ENCODE data around the gene VDAC1. TPM values are rescaled to one million over a fixed set of nuclear protein-coding genes. Genes with fewer than 3 reads are reported as not detected.

Gene VDAC1
- total and polyA plus RNA-seq, 4 experiments from 2014 or later, result 45.1 to 103 (median 73.3) TPM

GRCh38 chr5:134007581-134008265 lies 2.9 kb upstream of the VDAC1 start:
- Histone ChIP-seq H3K27me3 (ENCODE audit: insufficient read depth, low read length) (no peaks in the 10 kb centered on the region), H3K9me3 (ENCODE audit: control insufficient read depth in 1 of 2, low read length in 2 of 2) (no peaks in the 10 kb centered on the region), H3K4me3 (ENCODE audit: low read length in 2 of 2) (no peak overlapping the region), H3K36me3 (ENCODE audit: insufficient read depth, low read length) (no peaks in the 10 kb centered on the region), H3K27ac (ENCODE audit: low read depth, low read length) (no peak overlapping the region), H3K4me1 (ENCODE audit: insufficient read depth, low read length) (peaks cover 21% of the 10 kb centered on the region)
- Mint-ChIP-seq H3K27ac (peak overlapping the region in 2 of 7 donors; percentile 66 to 99), H3K4me3 (no peak overlapping the region), H3K4me1 (peaks cover 12 to 22% (median 17%) of the 10 kb centered on the region in 4 donors), H3K27me3 (peaks cover 3 to 5% of the 10 kb centered on the region in 2 donors), H3K36me3 (peaks cover 0 to 8% of the 10 kb centered on the region in 2 donors), H3K9me3 (no peaks in the 10 kb centered on the region)
- POLR2A ChIA-PET (ENCODE audit: partially characterized antibody), result interaction anchor here (4.8 kb wide), 1 partner anchor 12 kb away, joined by 22 read pairs; no protein-coding TSS in a partner anchor
- CTCF ChIA-PET (ENCODE audit: partially characterized antibody), result interaction anchor here (0.7 kb wide), 1 partner anchor 32 kb away, joined by 3 read pairs; no protein-coding TSS in a partner anchor
- no peak for DNase-seq
- intact Hi-C loops (cut with micrococcal nuclease), result loop anchor here (10.0 kb wide), 3 partner anchors 627 to 897 kb away; partner anchors contain the start of genes CAMLG, PCBD2 and SAR1B

GRCh38 chr5:134006115-134006514 lies 1.3 kb upstream of the VDAC1 start:
- DNase-seq, result no peak

DNA sequence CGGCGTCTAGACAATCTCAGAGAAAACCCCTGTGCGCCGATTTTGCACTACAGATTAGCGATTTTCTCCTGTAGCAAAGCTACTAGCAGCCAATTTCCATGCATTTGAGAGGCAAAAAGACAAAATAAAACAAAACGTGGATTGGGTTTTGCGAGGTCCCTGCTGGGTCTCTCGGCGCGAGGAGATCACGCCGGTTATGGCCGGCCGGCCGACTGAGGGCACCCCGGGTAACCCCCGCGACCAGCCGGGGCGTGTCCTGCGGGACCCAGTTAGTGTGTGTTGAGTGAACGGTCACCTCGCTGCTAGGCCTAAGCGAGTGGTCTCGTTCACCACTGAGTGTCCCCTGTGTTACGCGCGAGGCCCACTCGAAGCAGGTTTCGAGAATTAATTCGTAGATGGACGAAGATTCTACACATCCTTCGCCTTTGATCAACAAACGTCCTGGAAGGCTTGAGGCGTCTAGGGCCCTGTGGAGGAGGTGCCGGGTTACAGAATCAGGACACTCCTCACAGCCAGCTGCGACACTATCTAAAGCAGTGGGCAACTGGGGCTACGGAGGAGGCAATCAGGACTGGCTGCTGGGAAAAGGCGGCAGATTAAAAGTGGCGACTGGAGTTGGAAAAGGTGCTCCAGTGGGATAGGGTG lies 764 bp upstream of the VDAC1 start:
- Mint-ChIP-seq H3K4me3 (peak overlapping the region; percentile 84 to 94 (median 89)), H3K4me1 (peaks cover 25 to 42% (median 32%) of the 10 kb centered on the region in 4 donors), H3K9me3 (no peaks in the 10 kb centered on the region), H3K27me3 (no peaks in the 10 kb centered on the region), H3K36me3 (peaks cover 0 to 19% of the 10 kb centered on the region in 2 donors), H3K27ac (peak overlapping the region; percentile 94 to 99 (median 97))
- peaks cover 41% of the 10 kb centered on the region for H3K4me1 ChIP-seq (ENCODE audit: insufficient read depth, low read length)
- CTCF ChIA-PET (ENCODE audit: partially characterized antibody), result interaction anchor here (1.1 to 2.9 kb wide), 4 partner anchors 9 to 35 kb away, joined by 5 to 11 read pairs (median 7); no protein-coding TSS in a partner anchor
- H3K9me3 ChIP-seq (ENCODE audit: control insufficient read depth in 1 of 2, low read length in 2 of 2), result no peaks in the 10 kb centered on the region
- H3K27me3 ChIP-seq (ENCODE audit: insufficient read depth, low read length), result no peaks in the 10 kb centered on the region
- peak in 1 of 5 donors; percentile 49 for DNase-seq
- peaks cover 4% of the 10 kb centered on the region for H3K36me3 ChIP-seq (ENCODE audit: insufficient read depth, low read length)
- POLR2A ChIA-PET (ENCODE audit: partially characterized antibody), result interaction anchor here (0.9 to 4.8 kb wide), 17 partner anchors 10 to 899 kb away, joined by 3 to 22 read pairs (median 6); partner anchors contain the start of genes C5orf15, C5orf24, PCBD2 and PPP2CA
- intact Hi-C loops (cut with micrococcal nuclease), result loop anchor here (1.0 to 10.0 kb wide), 4 partner anchors 37 to 899 kb away; partner anchors contain the start of genes C5orf15, CAMLG, PCBD2 and SAR1B
- H3K4me3 ChIP-seq (ENCODE audit: low read length in 2 of 2), result peak overlapping the region; percentile 57 to 81
- H3K27ac ChIP-seq (ENCODE audit: low read depth, low read length), result peak overlapping the region; percentile 96

More at GRCh38 chr5:134006115-134006514, 1.3 kb upstream of the VDAC1 start:
- intact Hi-C loops (cut with micrococcal nuclease), result loop anchor here (10.0 kb wide), 3 partner anchors 629 to 899 kb away; partner anchors contain the start of genes CAMLG, PCBD2 and SAR1B
- Mint-ChIP-seq H3K27me3 (no peaks in the 10 kb centered on the region), H3K36me3 (peaks cover 0 to 14% of the 10 kb centered on the region in 2 donors), H3K9me3 (no peaks in the 10 kb centered on the region), H3K4me3 (peak overlapping the region; percentile 84 to 94 (median 89)), H3K27ac (peak overlapping the region; percentile 48 to 99 (median 96)), H3K4me1 (peaks cover 22 to 36% (median 29%) of the 10 kb centered on the region in 4 donors)
- Histone ChIP-seq H3K4me3 (ENCODE audit: low read length in 2 of 2) (peak overlapping the region in 1 of 2 donors; percentile 81), H3K9me3 (ENCODE audit: control insufficient read depth in 1 of 2, low read length in 2 of 2) (no peaks in the 10 kb centered on the region), H3K4me1 (ENCODE audit: insufficient read depth, low read length) (peaks cover 36% of the 10 kb centered on the region), H3K36me3 (ENCODE audit: insufficient read depth, low read length) (peaks cover under 1% of the 10 kb centered on the region), H3K27ac (ENCODE audit: low read depth, low read length) (peak overlapping the region; percentile 96), H3K27me3 (ENCODE audit: insufficient read depth, low read length) (no peaks in the 10 kb centered on the region)
- ChIA-PET POLR2A (ENCODE audit: partially characterized antibody) (interaction anchor here (1.6 to 4.8 kb wide), 2 partner anchors 11 to 29 kb away, joined by 3 to 22 read pairs; no protein-coding TSS in a partner anchor), CTCF (ENCODE audit: partially characterized antibody) (interaction anchor here (2.9 kb wide), 1 partner anchor 34 kb away, joined by 11 read pairs; no protein-coding TSS in a partner anchor)

DNA sequence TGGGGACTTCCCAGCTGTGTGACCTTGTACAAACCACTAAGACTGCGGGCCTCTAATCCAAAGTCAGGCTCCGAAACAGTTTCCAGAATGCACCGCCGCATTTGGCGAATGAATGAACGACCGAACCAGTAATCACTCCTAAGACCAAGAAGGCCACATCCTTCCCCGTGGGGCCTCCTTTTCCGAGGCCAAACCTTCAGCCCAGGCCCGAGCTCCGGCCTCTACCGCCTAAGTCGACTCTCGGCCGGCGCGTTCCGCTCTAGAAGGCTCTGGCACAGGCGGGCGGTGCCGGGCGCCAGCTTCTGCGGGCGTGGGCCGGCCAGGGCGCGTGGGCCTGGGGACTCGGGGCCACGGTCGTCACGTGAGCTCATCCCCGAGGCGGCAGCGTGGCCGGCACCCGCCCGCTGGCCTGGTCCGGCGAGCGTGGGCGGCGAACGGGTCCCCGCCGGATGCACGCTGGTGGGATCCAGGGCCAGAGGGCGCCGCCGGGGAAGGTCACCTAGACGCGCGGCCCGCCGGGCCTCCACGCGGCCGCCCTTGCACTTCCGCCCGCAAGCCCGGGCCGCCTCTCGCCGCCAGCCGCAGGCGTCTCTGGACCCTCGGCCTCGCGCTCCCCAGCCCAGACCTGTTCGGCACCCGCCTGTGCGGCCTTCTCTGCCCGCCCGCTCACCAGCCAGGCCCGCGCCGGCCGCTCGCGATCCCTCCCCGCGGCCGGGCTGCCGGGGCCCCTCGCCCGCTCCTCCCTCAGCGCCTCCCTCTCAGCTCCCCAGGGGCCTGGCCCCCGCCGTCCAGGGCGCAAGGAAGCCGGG lies 754 bp downstream of the VDAC1 start:
- Histone ChIP-seq H3K36me3 (ENCODE audit: insufficient read depth, low read length) (peaks cover 4% of the 10 kb centered on the region), H3K9me3 (ENCODE audit: control insufficient read depth in 1 of 2, low read length in 2 of 2) (no peaks in the 10 kb centered on the region), H3K27ac (ENCODE audit: low read depth, low read length) (peak overlapping the region; percentile 96), H3K4me1 (ENCODE audit: insufficient read depth, low read length) (peaks cover 55% of the 10 kb centered on the region), H3K4me3 (ENCODE audit: low read length in 2 of 2) (peak overlapping the region; percentile 61 to 62), H3K27me3 (ENCODE audit: insufficient read depth, low read length) (no peaks in the 10 kb centered on the region)
- Mint-ChIP-seq H3K27ac (peak overlapping the region; percentile 96 to 99 (median 98)), H3K36me3 (peaks cover 0 to 19% of the 10 kb centered on the region in 2 donors), H3K4me1 (peaks cover 31 to 57% (median 44%) of the 10 kb centered on the region in 4 donors), H3K27me3 (no peaks in the 10 kb centered on the region), H3K9me3 (no peaks in the 10 kb centered on the region), H3K4me3 (peak overlapping the region; percentile 89 to 99 (median 93))
- DNase-seq, result peak; percentile 27 to 72 (median 38)
- CTCF ChIA-PET (ENCODE audit: partially characterized antibody), result interaction anchor here (1.3 to 2.9 kb wide), 4 partner anchors 8 to 36 kb away, joined by 4 to 11 read pairs (median 7); no protein-coding TSS in a partner anchor
- POLR2A ChIA-PET (ENCODE audit: partially characterized antibody), result interaction anchor here (0.6 to 4.8 kb wide), 22 partner anchors 9 to 984 kb away, joined by 3 to 22 read pairs (median 5); partner anchors contain the start of genes C5orf15, C5orf24, PPP2CA and SAR1B
- intact Hi-C loops (cut with micrococcal nuclease), result loop anchor here (1.0 to 10.0 kb wide), 4 partner anchors 222 to 901 kb away; partner anchors contain the start of genes CAMLG, PCBD2, PPP2CA and SAR1B

DNA sequence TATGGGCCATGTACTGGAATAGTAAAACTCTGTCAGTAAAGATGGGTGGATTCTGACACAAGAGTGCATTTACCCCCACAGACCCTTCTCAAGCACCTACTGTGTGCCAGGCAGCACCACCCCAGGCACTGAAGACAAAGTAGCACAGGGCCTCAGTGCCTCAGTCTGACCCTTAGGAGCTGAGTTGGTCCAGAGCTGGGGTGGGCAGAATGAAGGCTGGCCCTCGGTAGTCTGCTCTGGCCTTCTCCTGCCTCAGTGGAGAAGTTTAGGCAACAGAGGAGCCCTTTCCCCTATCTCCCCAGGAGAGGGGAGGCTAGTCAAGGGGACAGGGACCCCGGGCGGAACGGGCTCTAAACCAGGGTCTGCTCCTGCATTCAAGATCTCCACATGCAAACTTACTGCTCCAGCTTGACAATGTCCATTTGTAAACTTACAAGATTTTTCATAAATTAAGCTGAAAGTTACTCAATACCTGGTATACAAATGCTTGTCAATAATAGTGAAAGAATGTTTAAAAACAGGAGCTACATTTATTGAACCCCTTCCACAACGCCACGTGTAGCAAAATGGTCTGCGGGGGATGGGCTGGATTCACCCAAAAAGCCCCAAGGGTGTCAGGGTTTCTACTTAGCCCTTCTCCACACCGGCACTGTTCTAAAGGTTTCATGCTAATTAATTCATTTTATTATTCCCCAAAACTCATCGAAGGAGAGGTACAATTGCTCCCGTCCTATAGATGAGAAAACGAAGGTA lies 1.5 kb downstream of the VDAC1 start:
- POLR2A ChIA-PET (ENCODE audit: partially characterized antibody), result interaction anchor here (1.0 to 4.8 kb wide), 13 partner anchors 8 to 369 kb away, joined by 3 to 22 read pairs (median 6); partner anchors contain the start of genes C5orf15, PPP2CA and UBE2B
- peaks cover 33 to 62% (median 49%) of the 10 kb centered on the region in 4 donors for H3K4me1 Mint-ChIP-seq

More for the DNA sequence above, 1.5 kb downstream of the VDAC1 start:
- intact Hi-C loops (cut with micrococcal nuclease), result loop anchor here (10.0 kb wide), 3 partner anchors 632 to 902 kb away; partner anchors contain the start of genes CAMLG, PCBD2 and SAR1B
- Histone ChIP-seq H3K4me1 (ENCODE audit: insufficient read depth, low read length) (peaks cover 55% of the 10 kb centered on the region), H3K36me3 (ENCODE audit: insufficient read depth, low read length) (peaks cover 4% of the 10 kb centered on the region), H3K27me3 (ENCODE audit: insufficient read depth, low read length) (no peaks in the 10 kb centered on the region), H3K4me3 (ENCODE audit: low read length in 2 of 2) (peak overlapping the region; percentile 61 to 62), H3K9me3 (ENCODE audit: control insufficient read depth in 1 of 2, low read length in 2 of 2) (no peaks in the 10 kb centered on the region), H3K27ac (ENCODE audit: low read depth, low read length) (peak overlapping the region; percentile 96)
- CTCF ChIA-PET (ENCODE audit: partially characterized antibody), result interaction anchor here (0.6 to 1.6 kb wide), 2 partner anchors 10 to 23 kb away, joined by 3 to 4 read pairs; no protein-coding TSS in a partner anchor
- no peak for DNase-seq
- H3K36me3 Mint-ChIP-seq, result peaks cover 0 to 19% of the 10 kb centered on the region in 2 donors
- no peaks in the 10 kb centered on the region for H3K27me3 Mint-ChIP-seq
- no peaks in the 10 kb centered on the region for H3K9me3 Mint-ChIP-seq
- peak overlapping the region; percentile 89 to 99 (median 93) for H3K4me3 Mint-ChIP-seq
- peak overlapping the region; percentile 96 to 99 (median 98) for H3K27ac Mint-ChIP-seq

Measured in CD4-positive, alpha-beta memory T cell (primary cell).